ENCODE measurements around the gene ZBTB42. TPM values are rescaled to one million over a fixed set of nuclear protein-coding genes. Genes with fewer than 3 reads are reported as not detected.
A peak's percentile ranks its signal among the peaks of the same experiment; 100 is the strongest.

The ZBTB42 gene
- total RNA-seq, 4 donors from 2014 or later, result 5.9 to 12.3 (median 6.7) TPM

- no peak overlapping the region for H3K27ac ChIP-seq
- TF ChIP-seq, protein P1, sequence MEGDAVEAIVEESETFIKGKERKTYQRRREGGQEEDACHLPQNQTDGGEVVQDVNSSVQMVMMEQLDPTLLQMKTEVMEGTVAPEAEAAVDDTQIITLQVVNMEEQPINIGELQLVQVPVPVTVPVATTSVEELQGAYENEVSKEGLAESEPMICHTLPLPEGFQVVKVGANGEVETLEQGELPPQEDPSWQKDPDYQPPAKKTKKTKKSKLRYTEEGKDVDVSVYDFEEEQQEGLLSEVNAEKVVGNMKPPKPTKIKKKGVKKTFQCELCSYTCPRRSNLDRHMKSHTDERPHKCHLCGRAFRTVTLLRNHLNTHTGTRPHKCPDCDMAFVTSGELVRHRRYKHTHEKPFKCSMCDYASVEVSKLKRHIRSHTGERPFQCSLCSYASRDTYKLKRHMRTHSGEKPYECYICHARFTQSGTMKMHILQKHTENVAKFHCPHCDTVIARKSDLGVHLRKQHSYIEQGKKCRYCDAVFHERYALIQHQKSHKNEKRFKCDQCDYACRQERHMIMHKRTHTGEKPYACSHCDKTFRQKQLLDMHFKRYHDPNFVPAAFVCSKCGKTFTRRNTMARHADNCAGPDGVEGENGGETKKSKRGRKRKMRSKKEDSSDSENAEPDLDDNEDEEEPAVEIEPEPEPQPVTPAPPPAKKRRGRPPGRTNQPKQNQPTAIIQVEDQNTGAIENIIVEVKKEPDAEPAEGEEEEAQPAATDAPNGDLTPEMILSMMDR (IDR thresholded peaks at IDR 0.05), result no peak
- no peak for TF ChIP-seq POLR2A (IDR thresholded peaks at IDR 0.05)
- TF ChIP-seq EP300 (IDR thresholded peaks at IDR 0.05), result no peak
- peaks cover 0 to 5% (median 0%) of the 10 kb centered on the region in 3 donors for H3K36me3 ChIP-seq
- peaks cover 0 to 64% (median 12%) of the 10 kb centered on the region in 4 donors for H3K4me1 ChIP-seq
- 83 to 100% methylated on average over 2 to 16 of the region's 19 CpGs for WGBS, 2 donors
- H3K4me3 ChIP-seq, result no peak overlapping the region
- H3K9me3 ChIP-seq, result no peaks in the 10 kb centered on the region
- DNase-seq (ENCODE audit: low spot score in 2 of 2), result no peak
- no peaks in the 10 kb centered on the region for H3K27me3 ChIP-seq
Observed at GRCh38 chr14:104803280-104803911, 2.5 kb downstream of the ZBTB42 start.

DNA sequence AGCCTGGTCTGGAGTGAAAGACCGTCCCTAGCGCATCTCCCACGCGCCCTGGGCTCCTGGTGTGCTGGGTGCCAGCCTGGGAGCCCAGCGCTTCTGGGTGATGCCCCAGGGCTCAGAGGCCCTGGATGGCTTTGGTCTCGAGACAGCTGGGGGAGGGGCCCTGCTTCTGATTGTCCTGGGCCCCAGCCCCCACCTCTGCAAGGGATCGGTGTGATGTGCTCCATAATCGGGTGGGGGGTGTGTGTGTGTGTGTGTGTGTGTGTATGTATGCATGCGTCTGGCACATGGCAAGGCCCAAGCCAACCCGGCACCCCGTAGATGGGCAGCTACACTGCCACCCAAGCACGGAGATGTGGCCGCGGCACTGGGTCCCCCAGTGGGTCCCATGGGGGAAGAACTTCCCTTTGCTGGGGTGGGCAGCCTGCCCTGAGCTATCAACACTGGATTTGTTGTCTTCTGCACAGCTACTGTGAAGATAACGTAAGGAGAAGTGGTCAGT, 3.1 kb downstream of the ZBTB42 start:
- Histone ChIP-seq H3K36me3 (peaks cover 0 to 5% (median 0%) of the 10 kb centered on the region in 3 donors), H3K4me3 (no peak overlapping the region), H3K9me3 (no peaks in the 10 kb centered on the region), H3K4me1 (peaks cover 0 to 61% (median 12%) of the 10 kb centered on the region in 4 donors), H3K27ac (no peak overlapping the region), H3K27me3 (no peaks in the 10 kb centered on the region)
- TF ChIP-seq, protein P1 (IDR thresholded peaks at IDR 0.05), result no peak
- TF ChIP-seq EP300 (IDR thresholded peaks at IDR 0.05) (no peak), POLR2A (IDR thresholded peaks at IDR 0.05) (no peak)
- 74 to 83% methylated on average over 5 to 13 of the region's 15 CpGs for WGBS, 2 donors
- DNase-seq (ENCODE audit: low spot score in 2 of 2), result no peak

GRCh38 chr14:104804481-104805325, 3.8 kb downstream of the ZBTB42 start:
- H3K9me3 ChIP-seq, result no peaks in the 10 kb centered on the region
- no peak for DNase-seq (ENCODE audit: low spot score in 2 of 2)
- peak overlapping the region in 2 of 4 donors; percentile 14 to 56 for H3K27ac ChIP-seq
- 75 to 79% methylated on average over 15 to 18 of the region's 18 CpGs for WGBS, 2 donors
- TF ChIP-seq POLR2A (IDR thresholded peaks at IDR 0.05) (no peak), EP300 (IDR thresholded peaks at IDR 0.05) (no peak)
- no peaks in the 10 kb centered on the region for H3K27me3 ChIP-seq
- H3K4me3 ChIP-seq, result no peak overlapping the region
- H3K36me3 ChIP-seq, result peaks cover 0 to 5% (median 0%) of the 10 kb centered on the region in 3 donors
- H3K4me1 ChIP-seq, result peaks cover 0 to 56% (median 10%) of the 10 kb centered on the region in 4 donors

DNA sequence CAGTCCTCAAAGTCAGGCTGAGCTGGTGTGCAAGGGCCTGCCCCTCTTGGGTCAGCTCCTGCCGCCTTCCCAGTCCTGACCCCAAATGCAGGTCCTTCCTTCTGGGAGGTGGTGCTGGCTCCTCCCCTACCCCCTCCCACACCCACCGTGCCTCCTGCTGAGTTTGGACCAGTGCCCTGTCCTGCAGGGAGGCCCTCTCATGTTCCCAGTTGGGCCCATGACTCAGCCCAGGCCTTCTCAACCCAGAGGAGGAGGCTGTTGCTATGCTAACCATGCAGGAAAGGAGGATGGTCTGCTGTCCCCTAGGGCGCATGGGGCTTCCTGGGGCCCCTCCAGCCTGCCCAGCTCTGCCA, 4.4 kb downstream of the ZBTB42 start:
- 20 to 39% methylated on average over 2 to 3 of the region's 3 CpGs for WGBS, 2 donors
- TF ChIP-seq, protein P1 (IDR thresholded peaks at IDR 0.05), result no peak
- no peak for TF ChIP-seq POLR2A (IDR thresholded peaks at IDR 0.05)
- no peak for TF ChIP-seq EP300 (IDR thresholded peaks at IDR 0.05)
- Histone ChIP-seq H3K36me3 (peaks cover 0 to 5% (median 0%) of the 10 kb centered on the region in 3 donors), H3K9me3 (no peaks in the 10 kb centered on the region), H3K4me3 (no peak overlapping the region), H3K27me3 (no peaks in the 10 kb centered on the region), H3K4me1 (peaks cover 0 to 51% (median 6%) of the 10 kb centered on the region in 4 donors), H3K27ac (peak overlapping the region in 2 of 4 donors; percentile 14 to 56)
- no peak for DNase-seq (ENCODE audit: low spot score in 2 of 2)

- Histone ChIP-seq H3K27me3 (no peaks in the 10 kb centered on the region), H3K4me3 (no peak overlapping the region), H3K27ac (peak overlapping the region in 2 of 4 donors; percentile 14 to 56), H3K36me3 (peaks cover 0 to 5% (median 0%) of the 10 kb centered on the region in 3 donors), H3K4me1 (peaks cover 0 to 50% (median 6%) of the 10 kb centered on the region in 4 donors), H3K9me3 (no peaks in the 10 kb centered on the region)
- WGBS, 2 donors, result 82 to 84% methylated on average over 13 to 14 of the region's 14 CpGs
- DNase-seq (ENCODE audit: low spot score in 2 of 2), result no peak
- TF ChIP-seq EP300 (IDR thresholded peaks at IDR 0.05), result no peak
- no peak for TF ChIP-seq POLR2A (IDR thresholded peaks at IDR 0.05)
- TF ChIP-seq, protein P1 (IDR thresholded peaks at IDR 0.05), result no peak
Observed at GRCh38 chr14:104805941-104806624, 5.2 kb downstream of the ZBTB42 start.

Measured in tibial nerve (tissue), 4 donors.